ENCODE data around the gene MYO9B. TPM values are rescaled to one million over a fixed set of nuclear protein-coding genes. Genes with fewer than 3 reads are reported as not detected.

Gene MYO9B
- total and polyA plus RNA-seq, 2 of the 13 experiments (the other 11 are each of a cell fraction or from before 2014, with no cell fraction given): 18.0 to 18.3 TPM

DNA sequence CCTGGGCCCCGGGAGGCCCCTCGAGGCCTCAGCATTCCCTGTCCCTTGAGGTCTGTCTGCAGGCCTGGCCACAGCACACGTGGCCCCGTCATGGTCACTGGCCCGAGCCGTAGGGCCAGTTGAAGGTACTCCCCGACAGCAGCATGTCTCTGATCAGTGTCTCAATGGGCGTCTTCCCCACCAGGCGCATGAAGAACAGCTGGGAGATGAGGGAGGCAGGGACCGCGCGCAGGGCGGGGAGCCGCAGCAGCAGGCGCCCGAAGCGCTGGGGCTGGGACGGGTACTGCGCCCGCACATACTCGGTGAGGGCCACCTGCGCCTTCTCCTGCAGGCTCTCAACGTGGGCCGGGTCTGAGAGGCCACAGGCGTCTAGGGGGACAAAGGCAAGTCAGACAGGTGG is 156.7 kb downstream of the MYO9B start:
- Histone ChIP-seq H3K36me3 (replicated peaks in 1 of 2; ENCODE audit: control insufficient read depth in 1 of 2, insufficient read depth in 2 of 2, low read length in 2 of 2) (peaks cover 15 to 43% of the 10 kb centered on the region in 2 experiments), H3K27ac (ENCODE audit: extremely low read length, insufficient read depth, low read length) (no peak overlapping the region), H4K20me1 (ENCODE audit: insufficient read depth, low read length) (peaks cover 4% of the 10 kb centered on the region; the same call in 1 of the 2 replicates), H3K4me2 (ENCODE audit: low read depth, low read length) (no peak overlapping the region), H3K79me2 (ENCODE audit: insufficient read depth, low read length) (peaks cover 10% of the 10 kb centered on the region), H3K27me3 (ENCODE audit: control insufficient read depth in 1 of 2, insufficient read depth in 2 of 2, low read length in 2 of 2) (no peaks in the 10 kb centered on the region), H3K9me3 (ENCODE audit: low read length) (no peaks in the 10 kb centered on the region), H2AFZ (ENCODE audit: low read length) (no peak overlapping the region), H3K9ac (ENCODE audit: insufficient read depth, low read depth, low read length) (no peak overlapping the region), H3K4me3 (replicated peaks in 1 of 3; ENCODE audit: insufficient read depth in 1 of 3, low read depth in 2 of 3, low read length in 3 of 3) (no peak overlapping the region), H3K4me1 (ENCODE audit: insufficient read depth, low read length) (peaks cover 28% of the 10 kb centered on the region)
- ChIA-PET POLR2A (interaction anchor here (3.4 to 8.5 kb wide), 2 partner anchors 8 to 17 kb away, joined by 12 to 178 read pairs; partner anchors contain the start of gene USE1), CTCF (ENCODE audit: low intra/inter-chr PET ratio, low total read pairs) (no interaction called here)
- in situ Hi-C loops (cut with HindIII; ENCODE audit: extremely low pct_ligation_motif_present, low pct_unique_long_range_greater_than_20kb) (no loop called here), intact Hi-C loops (cut with micrococcal nuclease; ENCODE audit: unreplicated experiment) (no loop called here)
- no peak for DNase-seq (ENCODE audit: low spot score)
- over 99% methylated on average over 23 of the region's 25 CpGs for WGBS (ENCODE audit: low lambda C conversion rate)
- TF ChIP-seq, protein P1, sequence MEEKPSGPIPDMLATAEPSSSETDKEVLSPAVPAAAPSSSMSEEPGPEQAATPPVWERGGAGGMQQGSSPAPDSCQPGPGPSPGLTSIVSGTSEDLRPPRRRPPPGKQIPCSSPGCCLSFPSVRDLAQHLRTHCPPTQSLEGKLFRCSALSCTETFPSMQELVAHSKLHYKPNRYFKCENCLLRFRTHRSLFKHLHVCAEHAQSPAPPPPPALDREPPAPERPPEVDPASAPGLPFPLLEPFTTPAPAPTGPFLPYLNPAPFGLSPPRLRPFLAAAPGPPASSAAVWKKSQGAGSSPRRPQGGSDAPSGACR (CRISPR knock-in tag; IDR thresholded peaks at IDR 0.05): no peak
- TF ChIP-seq ZBTB1 (CRISPR knock-in tag; IDR thresholded peaks at IDR 0.05; ENCODE audit: borderline replicate concordance): no peak
- TF ChIP-seq RBFOX2 (IDR thresholded peaks at IDR 0.05; ENCODE audit: low read depth, low read length): peak; percentile 78
- TF ChIP-seq AGO1 (IDR thresholded peaks at IDR 0.05; ENCODE audit: low read depth, low read length, poor library complexity, severe bottlenecking): peak; percentile 60
- no peak for TF ChIP-seq CENPX (CRISPR knock-in tag; IDR thresholded peaks at IDR 0.05)
- TF ChIP-seq ZFX (CRISPR knock-in tag; IDR thresholded peaks at IDR 0.05; ENCODE audit: low read depth): no peak
- TF ChIP-seq POLR2G (IDR thresholded peaks at IDR 0.05; ENCODE audit: low read depth, low read length): 0 out of 2 replicates have a peak, but pooled peaks have one; percentile 14
- TF ChIP-seq LCORL (IDR thresholded peaks at IDR 0.05): no peak
- no peak for TF ChIP-seq LCORL (CRISPR knock-in tag; IDR thresholded peaks at IDR 0.05)
- TF ChIP-seq ZNF251 (CRISPR knock-in tag; IDR thresholded peaks at IDR 0.05): no peak
- TF ChIP-seq AGO2 (optimal IDR thresholded peaks at IDR 0.05; ENCODE audit: low read depth, low read length): peak; percentile 97
- ATAC-seq: no peak
- no peak for FAIRE-seq
- BruUV-seq (replicated peaks): no TSS peak
